HG03280 (cell line): ENCODE measurements around the gene FBXO8.

ENCODE experiments used
- ATAC-seq: cut with Tn5 transposase; IDR thresholded peaks from one replicate; pipeline ENCODE4 v1.9.1; 2021; ENCODE audit warnings: mild to moderate bottlenecking, moderate library complexity; ENCODE audit not compliant: unreplicated experiment

Gene FBXO8

DNA sequence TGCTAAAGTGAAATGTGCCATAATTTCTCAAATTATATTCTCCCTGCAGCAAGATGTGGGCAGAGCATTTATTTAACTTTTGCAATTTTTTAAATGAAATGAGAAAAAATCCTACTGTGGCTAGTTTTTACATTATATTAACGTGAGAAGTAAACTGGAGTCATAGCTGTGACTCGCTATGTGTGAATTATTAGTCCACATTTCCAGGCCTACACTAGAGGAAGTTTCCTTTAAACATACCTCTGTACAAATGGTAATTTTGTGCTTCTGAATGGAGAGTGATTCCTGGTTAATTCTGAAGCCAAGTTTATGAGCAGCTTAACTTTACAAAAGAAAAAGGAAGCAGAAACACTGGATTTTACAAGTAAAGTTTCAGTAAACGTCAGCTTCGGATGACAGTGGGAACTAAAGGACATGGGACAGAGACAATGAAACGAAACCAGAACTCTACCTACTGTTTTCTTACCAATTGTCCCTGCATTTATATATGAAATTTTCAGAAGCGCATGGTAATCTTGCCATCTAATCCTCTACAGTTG, 72.4 kb downstream of the FBXO8 start:
- no peak for ATAC-seq

- ATAC-seq: no peak
Measured at GRCh38 chr4:174210354-174210753, 73.1 kb downstream of the FBXO8 start.

DNA sequence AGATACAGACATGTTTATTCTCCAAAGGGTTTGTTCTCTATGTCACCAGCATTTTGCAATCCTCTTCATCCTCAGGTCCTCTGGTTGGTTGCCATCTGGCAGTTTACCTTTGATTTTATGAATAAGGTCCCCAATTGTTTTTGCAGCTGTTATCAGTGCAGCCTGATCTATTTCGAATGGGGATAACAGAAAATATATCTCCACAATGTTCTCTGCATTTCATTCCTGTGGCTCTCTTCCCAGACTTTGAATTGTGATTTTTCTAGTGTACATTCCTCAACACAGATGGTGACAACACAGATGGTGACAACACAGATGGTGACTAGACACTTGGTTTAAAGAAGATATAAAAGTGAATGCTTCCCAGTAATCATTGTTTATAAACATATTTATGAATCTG, 74.1 kb downstream of the FBXO8 start:
- ATAC-seq: no peak

GRCh38 chr4:174207367-174207766, 76.1 kb downstream of the FBXO8 start:
- ATAC-seq: no peak

DNA sequence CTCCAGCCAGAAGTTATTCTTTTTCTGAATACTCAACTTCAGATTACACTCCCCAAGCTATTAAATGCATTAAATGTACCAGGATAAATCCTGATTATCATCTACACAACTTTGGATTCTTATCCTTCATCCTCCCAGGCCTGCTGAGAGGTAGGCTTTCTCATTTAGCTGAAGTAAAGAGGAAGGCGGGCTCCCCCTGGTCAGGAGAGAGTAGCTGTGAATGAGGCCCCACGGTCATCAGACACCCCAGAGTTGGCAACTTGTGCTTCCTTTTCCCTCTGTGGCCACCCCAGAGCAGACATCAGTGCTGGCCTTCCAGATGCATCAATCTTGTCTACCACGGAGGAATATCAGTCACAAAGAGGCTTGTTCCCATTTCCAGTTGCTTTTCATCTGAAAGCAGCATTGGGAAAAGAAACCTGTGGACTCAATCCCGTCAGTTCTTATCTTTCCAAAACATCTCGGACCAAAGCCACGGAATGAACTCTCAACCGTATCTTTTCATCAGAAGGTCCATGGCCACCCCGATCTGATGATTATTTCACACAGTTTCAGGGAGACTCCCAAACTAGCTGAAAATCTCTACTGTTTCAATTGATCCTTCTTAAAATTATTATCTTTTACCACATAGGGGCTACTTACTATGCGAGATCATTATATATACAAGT, 79.2 kb downstream of the FBXO8 start:
- ATAC-seq: no peak

GRCh38 chr4:174201871-174202270, 81.6 kb downstream of the FBXO8 start:
- no peak for ATAC-seq

DNA sequence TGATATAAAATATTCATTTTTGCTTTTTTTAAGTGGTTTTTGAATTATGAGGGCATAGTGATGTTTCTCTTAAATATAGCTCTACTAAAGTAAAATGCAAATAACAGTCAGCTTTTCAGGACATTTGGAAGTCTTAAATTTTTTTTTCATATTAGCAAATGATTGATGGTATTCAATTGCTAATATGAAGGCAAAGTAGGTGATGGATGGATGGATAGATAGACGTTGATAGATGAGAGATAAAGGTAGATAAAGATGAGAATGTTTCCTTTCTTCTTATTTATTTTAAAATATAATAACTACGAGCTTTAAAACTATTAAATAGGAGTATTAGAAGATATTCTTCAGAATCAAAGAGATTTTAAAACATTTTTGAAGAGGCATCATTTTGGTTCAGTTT, 83.7 kb downstream of the FBXO8 start:
- no peak for ATAC-seq

- no peak for ATAC-seq
Measured at GRCh38 chr4:174198828-174199227, 84.6 kb downstream of the FBXO8 start.

DNA sequence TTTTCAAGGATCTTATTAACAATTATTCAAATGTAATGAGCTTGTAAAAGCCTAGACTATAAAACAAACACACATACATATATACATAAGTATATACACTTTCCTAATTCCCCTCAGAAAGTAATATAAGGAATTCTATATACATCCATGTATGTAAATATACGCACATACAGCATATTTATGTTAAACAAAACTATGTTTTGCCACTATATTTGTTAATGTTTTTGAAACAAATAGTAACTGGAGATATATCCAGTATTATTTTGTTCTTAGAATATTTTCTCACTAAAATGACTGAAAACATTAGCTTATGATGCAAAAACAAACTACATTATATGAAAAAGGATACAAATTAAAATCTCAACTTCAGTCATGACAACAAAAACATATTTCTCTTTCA, 85.1 kb downstream of the FBXO8 start:
- no peak for ATAC-seq

GRCh38 chr4:174193438-174194374, 89.8 kb downstream of the FBXO8 start:
- ATAC-seq: no peak

DNA sequence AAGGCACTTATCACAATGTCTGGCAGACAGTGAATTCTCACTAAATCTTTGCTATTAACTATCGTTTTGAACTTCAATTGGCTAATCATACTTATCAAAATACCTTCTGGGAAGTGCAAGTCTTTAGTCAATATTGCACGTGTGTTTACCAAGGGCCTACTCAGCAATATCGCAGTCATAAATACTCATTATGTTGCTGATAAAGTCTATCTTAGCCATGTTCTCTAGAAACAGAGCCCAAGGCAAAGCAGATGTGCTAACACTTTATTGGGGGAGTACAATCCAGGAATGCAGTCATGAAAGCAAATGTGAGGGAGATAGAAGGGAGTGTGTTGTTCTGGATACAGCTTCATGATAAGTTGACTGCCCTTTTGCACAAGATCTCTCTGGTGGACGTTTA, 90.5 kb downstream of the FBXO8 start:
- no peak for ATAC-seq

DNA sequence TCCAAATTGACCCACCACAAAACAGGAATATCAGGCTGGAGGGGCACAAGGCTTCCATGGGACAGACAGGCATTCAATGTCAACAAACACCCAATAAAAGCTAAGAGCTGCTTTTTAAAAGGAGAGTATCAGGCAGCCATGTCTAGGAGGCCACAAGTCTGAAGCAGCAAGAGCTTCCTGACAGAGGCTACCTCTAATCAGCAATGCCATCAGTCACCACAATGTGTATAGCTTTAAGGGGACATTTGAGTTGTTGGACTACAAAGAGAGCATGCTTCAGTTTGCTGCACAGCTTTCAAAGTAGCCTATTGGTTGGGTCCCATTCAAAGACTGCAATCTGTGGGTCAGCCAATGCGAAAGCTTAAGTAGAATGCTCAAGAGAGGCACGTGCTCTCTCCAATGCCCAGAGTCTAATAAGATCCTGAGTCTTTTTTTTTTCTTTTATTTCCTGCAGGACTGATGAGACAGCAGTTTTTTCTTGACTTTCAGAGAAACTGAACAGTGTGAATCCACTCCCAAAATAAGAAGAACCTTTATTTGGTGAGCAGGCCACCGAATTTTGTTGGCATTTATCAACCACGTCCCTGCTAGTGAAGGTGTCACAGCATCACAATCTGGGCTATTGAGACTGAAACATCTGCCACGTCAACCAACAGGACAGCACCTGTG, 92.5 kb downstream of the FBXO8 start:
- no peak for ATAC-seq

DNA sequence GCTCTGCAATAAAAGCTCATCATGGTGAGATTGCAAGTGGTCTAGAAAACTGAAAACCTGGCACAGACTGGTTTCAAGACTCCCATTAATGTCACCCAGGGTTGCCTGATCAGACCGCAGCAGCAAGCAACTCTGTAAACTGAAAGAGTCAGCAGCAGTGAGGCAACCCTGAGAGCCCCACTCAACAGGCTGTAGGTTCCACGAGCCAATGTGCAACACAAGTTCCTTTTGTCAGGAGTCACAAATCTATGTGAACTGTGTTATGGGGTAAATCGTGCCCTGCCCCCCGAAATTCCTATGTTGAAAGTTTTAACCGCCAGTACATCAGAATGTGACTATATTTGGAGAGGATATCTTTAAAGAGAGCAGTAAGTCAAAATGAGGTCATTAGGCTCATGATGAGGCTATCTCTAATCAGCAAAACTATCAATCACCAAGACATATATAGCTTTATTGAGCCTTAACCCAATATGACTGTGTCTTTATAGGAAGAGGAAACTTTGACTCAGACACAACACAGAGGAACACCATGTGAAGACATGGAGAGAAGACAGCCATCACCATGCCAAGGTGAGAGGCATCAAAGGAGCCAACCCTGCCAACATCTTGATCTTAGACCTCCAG, 94.0 kb downstream of the FBXO8 start:
- no peak for ATAC-seq
